Stomach (tissue), 4 donors: Measurements from ENCODE around the gene DCLK3.

Source experiments
- POLR2A ChIP-seq, 4 donors: fragments of 450-650 bp; IDR thresholded peaks; one replicate each; pipeline ENCODE4 v1.6.1; 2016; ENCODE audit warnings: antibody characterized with exemption in 4 of 4, control low read depth in 2 of 4, mild to moderate bottlenecking in 1 of 4, moderate library complexity in 1 of 4
- POLR2AphosphoS5 ChIP-seq, 3 donors: sonication (generic); formaldehyde crosslinking; IDR thresholded peaks; one replicate each; pipeline ENCODE4 v1.6.1; 2016; ENCODE audit warnings: antibody characterized with exemption in 3 of 3
- TF ChIP-seq, protein P1 (sequence below), 7 experiments: fragments of 450-650 bp in 4 of 7; fragments of 200-600 bp in 3 of 7; sonication (generic) in 3 of 7; IDR thresholded peaks; one replicate each; pipeline ENCODE4 v1.5.1; 2016 to 2019; ENCODE audit warnings: antibody characterized with exemption in 7 of 7, control low read depth in 2 of 7, mild to moderate bottlenecking in 1 of 7

DNA sequence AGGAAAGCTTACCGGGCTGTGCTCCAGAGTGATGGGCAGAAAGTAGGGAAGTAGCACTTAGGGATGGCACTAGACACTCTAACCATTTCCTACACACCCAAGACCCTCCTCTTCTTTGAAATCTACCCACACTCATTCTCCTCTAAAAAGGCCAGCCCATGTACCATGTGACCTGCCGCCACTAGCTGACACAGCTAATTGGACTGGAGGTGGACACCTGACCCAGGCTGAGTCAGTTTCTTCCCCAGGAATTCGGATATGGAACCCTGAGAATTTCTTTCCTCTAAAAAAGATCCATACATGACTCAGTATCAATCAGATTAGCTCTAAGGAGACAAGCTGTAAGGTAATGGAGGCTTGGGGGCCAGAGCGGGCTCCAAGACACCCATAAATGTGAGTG lies 60.1 kb downstream of the DCLK3 start:
- TF ChIP-seq, protein P1, sequence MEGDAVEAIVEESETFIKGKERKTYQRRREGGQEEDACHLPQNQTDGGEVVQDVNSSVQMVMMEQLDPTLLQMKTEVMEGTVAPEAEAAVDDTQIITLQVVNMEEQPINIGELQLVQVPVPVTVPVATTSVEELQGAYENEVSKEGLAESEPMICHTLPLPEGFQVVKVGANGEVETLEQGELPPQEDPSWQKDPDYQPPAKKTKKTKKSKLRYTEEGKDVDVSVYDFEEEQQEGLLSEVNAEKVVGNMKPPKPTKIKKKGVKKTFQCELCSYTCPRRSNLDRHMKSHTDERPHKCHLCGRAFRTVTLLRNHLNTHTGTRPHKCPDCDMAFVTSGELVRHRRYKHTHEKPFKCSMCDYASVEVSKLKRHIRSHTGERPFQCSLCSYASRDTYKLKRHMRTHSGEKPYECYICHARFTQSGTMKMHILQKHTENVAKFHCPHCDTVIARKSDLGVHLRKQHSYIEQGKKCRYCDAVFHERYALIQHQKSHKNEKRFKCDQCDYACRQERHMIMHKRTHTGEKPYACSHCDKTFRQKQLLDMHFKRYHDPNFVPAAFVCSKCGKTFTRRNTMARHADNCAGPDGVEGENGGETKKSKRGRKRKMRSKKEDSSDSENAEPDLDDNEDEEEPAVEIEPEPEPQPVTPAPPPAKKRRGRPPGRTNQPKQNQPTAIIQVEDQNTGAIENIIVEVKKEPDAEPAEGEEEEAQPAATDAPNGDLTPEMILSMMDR (IDR thresholded peaks at IDR 0.05): no peak
- TF ChIP-seq POLR2A (IDR thresholded peaks at IDR 0.05) (no peak), POLR2AphosphoS5 (IDR thresholded peaks at IDR 0.05) (no peak)
